Activated T-cell treated with anti-CD3 and anti-CD28 coated beads, Interleukin-2, amount 50 U/mL, for 72 hours (primary cell): ENCODE measurements around the gene SMOC1. TPM values are rescaled to one million over a fixed set of nuclear protein-coding genes. Genes with fewer than 3 reads are reported as not detected.

Source experiments
- ATAC-seq, 2 donors: fragments of 150-1000 bp; cut with Tn5 transposase; replicated peaks in 1 of 2; 2 replicates each; pipeline ENCODE4 v1.10.0; 2021; ENCODE audit warnings: moderate library complexity in 2 of 2, mild to moderate bottlenecking in 1 of 2
- DNase-seq, 2 donors: peaks; one replicate each; pipeline ENCODE4 v3.0.0; 2021 to 2022; ENCODE audit warnings: mixed read lengths in 1 of 2
- H3K27ac Mint-ChIP-seq: one replicate; pipeline ENCODE4 v1.8.0; 2022; ENCODE audit warnings: mild to moderate bottlenecking, moderate library complexity, mixed read lengths
- H3K27me3 Mint-ChIP-seq: one replicate; pipeline ENCODE4 v1.8.0; 2022; ENCODE audit warnings: low read depth, mixed read lengths
- H3K36me3 Mint-ChIP-seq, 2 donors: one replicate each; pipeline ENCODE4 v1.8.0; 2022; ENCODE audit warnings: mixed read lengths in 2 of 2, mild to moderate bottlenecking in 1 of 2; ENCODE audit not compliant: insufficient read depth in 2 of 2
- H3K4me1 Mint-ChIP-seq: one replicate; pipeline ENCODE4 v1.8.0; 2022; ENCODE audit warnings: low read depth, mixed read lengths
- H3K4me3 Mint-ChIP-seq, 2 donors: one replicate each; pipeline ENCODE4 v1.8.0; 2022; ENCODE audit warnings: mild to moderate bottlenecking in 2 of 2, mixed read lengths in 2 of 2, moderate library complexity in 2 of 2
- H3K9me3 Mint-ChIP-seq, 2 donors: one replicate each; pipeline ENCODE4 v1.8.0; 2022; ENCODE audit warnings: mixed read lengths in 2 of 2
- total RNA-seq, 2 donors: library from RNA; stranded (reverse); gene quantifications; one replicate each; pipeline ENCODE4 v1.2.3, GENCODE V29; 2022

SMOC1 gene
- total RNA-seq, 2 donors from 2014 or later: not detected

DNA sequence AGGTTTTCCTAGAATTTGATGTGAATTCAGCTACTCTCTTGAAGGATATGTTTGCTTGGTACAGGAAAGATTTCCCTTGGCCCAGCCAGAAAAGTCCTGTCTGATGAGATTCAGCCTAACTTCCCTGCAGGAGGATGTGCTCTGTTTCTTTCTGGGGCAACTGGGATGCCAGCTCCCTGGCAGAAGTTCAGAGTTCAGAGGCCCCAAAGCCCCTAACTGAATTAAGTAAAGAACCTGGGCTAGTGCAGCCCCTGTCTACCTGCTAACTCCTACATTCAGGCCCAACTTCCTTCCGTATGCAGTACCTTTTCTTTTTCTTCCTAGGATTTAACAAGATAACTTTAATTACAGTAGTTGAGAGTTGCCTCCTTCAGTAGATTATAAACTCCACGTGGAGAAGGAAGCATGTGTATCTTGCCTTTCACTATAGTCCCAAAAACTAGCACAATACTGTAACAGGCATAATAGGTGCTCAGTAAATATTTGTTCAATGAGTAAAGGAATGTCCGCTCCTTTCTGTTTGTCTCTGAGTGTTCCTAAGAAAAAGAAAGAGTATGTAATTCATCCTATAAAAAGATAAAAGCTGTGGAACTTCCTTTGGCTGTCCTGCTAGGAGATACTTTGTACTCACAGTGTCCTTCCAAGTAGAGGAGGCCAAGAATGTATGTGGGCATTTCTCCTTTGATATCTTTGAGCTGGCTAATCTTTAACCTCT, 168.5 kb downstream of the SMOC1 start:
- DNase-seq: no peak
- H3K27ac Mint-ChIP-seq: no peak overlapping the region
- H3K27me3 Mint-ChIP-seq: peaks cover 27% of the 10 kb centered on the region
- ATAC-seq: no peak
- no peak overlapping the region for H3K4me3 Mint-ChIP-seq
- H3K9me3 Mint-ChIP-seq: no peaks in the 10 kb centered on the region
- H3K4me1 Mint-ChIP-seq: no peaks in the 10 kb centered on the region
- no peaks in the 10 kb centered on the region for H3K36me3 Mint-ChIP-seq

DNA sequence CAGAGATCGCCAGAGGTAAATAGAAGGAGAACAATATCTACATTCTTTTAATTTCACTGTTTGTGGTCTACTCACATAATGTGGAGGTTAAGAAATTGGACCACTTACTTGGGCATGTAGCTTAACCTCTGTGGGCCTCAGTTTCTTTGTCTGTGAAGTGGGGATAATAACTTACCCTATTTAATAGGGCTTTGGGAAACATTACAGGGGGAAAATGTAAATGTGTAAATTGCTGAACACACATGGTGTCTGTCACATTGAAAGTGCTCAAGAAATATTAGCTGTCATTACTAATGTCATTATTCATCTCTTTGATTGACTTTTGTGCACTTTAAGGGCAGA, 169.1 kb downstream of the SMOC1 start:
- Mint-ChIP-seq H3K27me3 (peaks cover 22% of the 10 kb centered on the region), H3K4me1 (no peaks in the 10 kb centered on the region), H3K9me3 (no peaks in the 10 kb centered on the region), H3K36me3 (no peaks in the 10 kb centered on the region), H3K4me3 (no peak overlapping the region), H3K27ac (no peak overlapping the region)
- ATAC-seq (no peak), DNase-seq (no peak)

DNA sequence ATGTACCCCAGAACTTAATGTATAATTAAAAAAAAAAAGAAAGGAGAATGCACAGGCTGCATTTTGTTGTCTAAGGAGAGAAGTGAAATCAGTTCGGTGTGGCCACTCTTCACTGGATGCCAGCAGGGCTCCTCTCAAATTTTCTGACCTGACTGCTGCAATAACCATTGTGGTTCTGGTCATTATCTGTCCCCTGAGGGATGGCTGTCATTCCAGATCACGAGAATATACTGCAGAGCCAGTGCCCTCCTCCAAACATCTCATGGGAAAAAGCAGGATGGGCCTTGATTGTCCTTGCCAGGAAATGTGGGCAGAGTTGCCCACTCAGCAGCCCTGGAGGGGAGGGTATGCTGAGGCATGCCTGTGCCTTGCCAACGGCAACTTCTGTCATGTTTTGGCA, 170.4 kb downstream of the SMOC1 start:
- Mint-ChIP-seq H3K4me1 (no peaks in the 10 kb centered on the region), H3K9me3 (no peaks in the 10 kb centered on the region), H3K4me3 (no peak overlapping the region), H3K27me3 (peaks cover 15% of the 10 kb centered on the region), H3K27ac (no peak overlapping the region), H3K36me3 (no peaks in the 10 kb centered on the region)
- DNase-seq (no peak), ATAC-seq (no peak)

DNA sequence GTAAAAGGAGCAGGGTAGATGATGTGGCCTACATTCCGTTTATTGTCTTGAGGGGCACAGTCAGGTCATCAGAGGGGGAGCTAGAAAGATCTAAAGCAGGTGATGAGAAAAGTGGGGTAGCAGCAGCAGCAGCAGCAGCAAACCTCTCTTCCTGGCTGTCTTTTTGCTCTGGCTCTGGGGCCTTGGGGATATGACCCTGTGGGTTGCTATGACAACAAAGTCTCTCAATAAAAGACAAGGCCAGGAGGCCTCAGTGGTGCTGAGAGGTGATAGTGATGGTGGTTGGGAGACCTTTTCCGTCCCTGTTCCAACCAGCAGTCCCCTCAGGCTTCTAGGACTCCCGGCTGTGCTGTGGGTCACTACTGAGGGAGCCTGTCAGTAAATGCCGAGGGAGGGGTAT, 170.9 kb downstream of the SMOC1 start:
- no peak overlapping the region for H3K4me3 Mint-ChIP-seq
- no peaks in the 10 kb centered on the region for H3K4me1 Mint-ChIP-seq
- no peaks in the 10 kb centered on the region for H3K9me3 Mint-ChIP-seq
- no peaks in the 10 kb centered on the region for H3K36me3 Mint-ChIP-seq
- ATAC-seq: no peak
- no peak for DNase-seq
- peaks cover 15% of the 10 kb centered on the region for H3K27me3 Mint-ChIP-seq
- H3K27ac Mint-ChIP-seq: no peak overlapping the region

DNA sequence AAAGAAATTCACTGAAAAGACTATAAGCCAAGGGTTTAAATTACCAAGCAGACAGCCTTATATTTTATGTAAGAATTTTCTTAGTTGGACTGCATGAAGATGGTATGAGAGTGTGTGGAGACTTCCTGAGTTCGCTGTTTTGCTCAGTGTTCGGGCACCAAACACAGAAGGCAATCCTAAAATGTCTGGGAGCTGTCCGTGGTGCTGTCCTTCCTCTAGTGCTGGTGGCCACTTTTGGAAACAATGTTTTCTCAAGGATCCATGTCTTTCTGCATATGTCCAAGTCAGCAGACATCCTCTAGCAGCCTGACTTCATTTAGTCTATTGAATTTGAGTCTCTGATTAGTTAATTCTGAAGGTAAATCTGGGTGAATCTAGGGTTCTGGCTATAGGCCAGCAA, 173.8 kb downstream of the SMOC1 start:
- no peak overlapping the region for H3K4me3 Mint-ChIP-seq
- H3K4me1 Mint-ChIP-seq: no peaks in the 10 kb centered on the region
- ATAC-seq: no peak
- no peaks in the 10 kb centered on the region for H3K36me3 Mint-ChIP-seq
- no peak overlapping the region for H3K27ac Mint-ChIP-seq
- H3K9me3 Mint-ChIP-seq: peaks cover 0 to 4% of the 10 kb centered on the region in 2 donors
- H3K27me3 Mint-ChIP-seq: peaks cover 27% of the 10 kb centered on the region
- DNase-seq: peak; percentile 4 to 8

DNA sequence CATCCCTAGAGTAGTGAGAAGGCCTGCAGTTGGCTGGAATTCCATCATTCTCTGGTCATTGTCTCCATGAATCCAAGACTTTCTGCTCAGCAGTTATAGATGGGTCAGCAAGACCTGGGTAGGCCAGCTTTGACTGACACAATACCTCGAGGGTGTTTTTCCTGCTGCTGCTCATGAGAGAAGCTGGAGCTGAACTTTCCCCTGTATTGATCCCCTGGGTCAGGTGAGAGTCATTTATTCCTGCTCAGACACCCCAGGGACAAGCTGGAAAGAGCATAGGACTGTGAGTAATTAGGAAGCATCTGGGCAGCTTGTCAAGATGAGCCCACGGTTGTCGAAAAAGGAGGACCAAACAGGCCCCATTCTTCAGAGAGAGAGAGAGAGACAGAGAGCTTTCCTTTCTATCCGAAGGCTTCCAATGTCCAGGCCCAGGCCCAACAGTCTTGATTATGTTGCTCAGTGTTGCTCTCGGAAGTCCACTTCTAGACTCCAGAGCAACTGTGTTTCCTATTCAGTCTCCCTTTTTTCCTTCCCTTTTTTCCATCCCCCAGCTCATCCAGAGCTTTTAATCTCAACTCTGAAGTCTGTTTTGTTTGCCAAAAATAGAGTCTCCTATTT, 178.4 kb downstream of the SMOC1 start:
- H3K4me3 Mint-ChIP-seq: no peak overlapping the region
- peaks cover 39% of the 10 kb centered on the region for H3K27me3 Mint-ChIP-seq
- H3K9me3 Mint-ChIP-seq: peaks cover 0 to 4% of the 10 kb centered on the region in 2 donors
- DNase-seq (no peak), ATAC-seq (no peak)
- no peak overlapping the region for H3K27ac Mint-ChIP-seq
- H3K4me1 Mint-ChIP-seq: peaks cover 4% of the 10 kb centered on the region
- H3K36me3 Mint-ChIP-seq: no peaks in the 10 kb centered on the region

DNA sequence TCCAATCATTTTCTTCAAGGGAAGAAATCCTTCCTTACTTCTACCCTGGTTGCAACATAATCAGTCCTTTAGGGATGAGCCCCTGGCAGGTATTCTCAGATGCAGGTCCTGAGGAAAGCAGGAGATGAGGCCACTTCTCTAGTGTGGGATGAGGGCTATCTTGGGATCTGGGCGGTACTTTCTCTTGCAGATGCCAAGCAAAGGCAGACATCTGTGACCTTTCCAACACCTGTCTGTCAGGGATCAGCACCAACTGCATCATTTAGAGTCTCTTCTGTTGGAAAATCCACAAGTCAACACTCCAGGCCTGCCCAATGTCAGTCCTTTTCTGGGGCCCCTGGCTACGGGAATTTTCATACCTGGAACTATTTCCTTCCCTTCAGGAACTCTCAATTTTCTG, 180.3 kb downstream of the SMOC1 start:
- peaks cover 0 to 4% of the 10 kb centered on the region in 2 donors for H3K9me3 Mint-ChIP-seq
- peaks cover 4% of the 10 kb centered on the region for H3K4me1 Mint-ChIP-seq
- peaks cover 49% of the 10 kb centered on the region for H3K27me3 Mint-ChIP-seq
- no peaks in the 10 kb centered on the region for H3K36me3 Mint-ChIP-seq
- no peak for ATAC-seq
- H3K4me3 Mint-ChIP-seq: no peak overlapping the region
- H3K27ac Mint-ChIP-seq: no peak overlapping the region
- no peak for DNase-seq

DNA sequence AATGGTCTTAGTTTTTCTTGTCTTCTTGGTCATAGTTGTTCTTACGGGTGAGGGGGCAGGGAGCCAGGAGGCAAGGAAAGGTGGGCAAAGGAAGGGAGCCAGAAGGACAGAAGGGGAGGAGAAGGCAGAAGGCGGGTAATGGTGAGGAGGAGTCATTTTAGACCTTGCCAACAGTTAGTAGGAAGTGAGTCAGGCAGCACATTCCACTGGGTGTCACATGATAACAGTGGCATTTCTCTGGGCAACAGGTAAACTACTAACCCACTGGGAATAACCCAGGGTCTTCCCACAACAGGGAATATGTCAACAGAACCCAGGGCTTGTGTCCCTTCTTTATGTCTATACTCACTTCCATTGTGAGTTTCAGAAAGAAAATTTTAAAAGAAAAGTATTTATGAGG, 181.9 kb downstream of the SMOC1 start:
- Mint-ChIP-seq H3K27ac (peak overlapping the region; percentile 24), H3K36me3 (no peaks in the 10 kb centered on the region), H3K9me3 (no peaks in the 10 kb centered on the region), H3K27me3 (peaks cover 44% of the 10 kb centered on the region), H3K4me1 (peaks cover 4% of the 10 kb centered on the region), H3K4me3 (no peak overlapping the region)
- DNase-seq: no peak
- no peak for ATAC-seq

DNA sequence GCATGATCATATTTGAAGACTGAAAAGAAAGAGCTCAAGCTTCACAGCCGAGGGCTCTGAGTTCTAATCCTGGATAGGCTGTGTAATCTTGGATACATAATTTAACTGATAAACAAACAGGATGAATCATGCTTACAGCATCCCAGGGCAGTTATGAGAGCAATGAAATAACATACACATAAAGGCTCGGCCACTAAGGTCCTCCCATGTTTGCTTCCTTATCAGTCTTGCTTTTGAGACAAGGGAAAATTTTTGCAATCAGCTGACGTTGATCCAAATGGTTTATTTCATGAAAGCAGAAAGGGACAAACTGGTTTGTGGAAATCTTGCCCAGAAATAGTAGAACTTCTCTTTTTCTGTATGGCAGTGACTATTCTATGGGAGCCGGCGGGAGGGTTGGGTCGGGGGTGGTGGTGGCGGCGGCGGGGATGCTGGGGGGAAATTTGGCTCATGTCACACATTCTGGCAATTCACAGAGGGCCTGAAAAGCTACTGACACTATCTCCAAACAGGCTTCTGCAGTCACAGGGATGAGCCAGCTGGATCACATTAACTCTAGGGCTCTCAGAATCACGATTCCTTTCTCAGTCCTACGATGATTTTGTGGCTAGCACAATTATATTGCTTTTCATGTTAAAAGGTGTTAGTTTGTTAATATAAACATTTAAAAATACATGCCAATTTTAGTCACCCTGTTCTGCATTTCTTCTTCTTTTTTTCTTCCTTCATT, 185.1 kb downstream of the SMOC1 start:
- no peaks in the 10 kb centered on the region for H3K9me3 Mint-ChIP-seq
- DNase-seq (no peak), ATAC-seq (no peak)
- H3K27ac Mint-ChIP-seq: no peak overlapping the region
- H3K4me1 Mint-ChIP-seq: peaks cover 4% of the 10 kb centered on the region
- H3K36me3 Mint-ChIP-seq: no peaks in the 10 kb centered on the region
- peaks cover 25% of the 10 kb centered on the region for H3K27me3 Mint-ChIP-seq
- H3K4me3 Mint-ChIP-seq: no peak overlapping the region

DNA sequence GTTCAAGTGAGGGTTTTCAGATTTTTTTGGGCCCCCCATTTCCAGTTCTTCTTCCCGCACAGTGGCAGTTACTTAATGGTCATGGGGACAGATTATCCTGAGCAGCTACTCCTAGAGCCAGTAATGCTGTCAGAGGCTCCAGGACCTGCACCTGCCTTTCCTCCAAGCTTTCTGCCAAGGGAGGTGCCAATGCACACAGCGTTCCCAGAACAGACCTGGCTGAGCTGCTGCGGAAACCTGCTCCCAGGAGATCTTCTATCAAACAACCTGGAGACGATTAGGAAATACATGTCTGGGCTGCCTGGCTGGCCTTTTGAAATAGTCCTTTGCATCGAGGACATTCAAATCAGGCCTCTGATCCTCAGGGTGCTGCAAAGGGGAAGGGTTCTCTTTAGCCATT, 188.6 kb downstream of the SMOC1 start:
- no peak for DNase-seq
- Mint-ChIP-seq H3K27ac (no peak overlapping the region), H3K9me3 (no peaks in the 10 kb centered on the region), H3K4me3 (no peak overlapping the region), H3K4me1 (no peaks in the 10 kb centered on the region), H3K36me3 (no peaks in the 10 kb centered on the region), H3K27me3 (peaks cover 23% of the 10 kb centered on the region)
- no peak for ATAC-seq

DNA sequence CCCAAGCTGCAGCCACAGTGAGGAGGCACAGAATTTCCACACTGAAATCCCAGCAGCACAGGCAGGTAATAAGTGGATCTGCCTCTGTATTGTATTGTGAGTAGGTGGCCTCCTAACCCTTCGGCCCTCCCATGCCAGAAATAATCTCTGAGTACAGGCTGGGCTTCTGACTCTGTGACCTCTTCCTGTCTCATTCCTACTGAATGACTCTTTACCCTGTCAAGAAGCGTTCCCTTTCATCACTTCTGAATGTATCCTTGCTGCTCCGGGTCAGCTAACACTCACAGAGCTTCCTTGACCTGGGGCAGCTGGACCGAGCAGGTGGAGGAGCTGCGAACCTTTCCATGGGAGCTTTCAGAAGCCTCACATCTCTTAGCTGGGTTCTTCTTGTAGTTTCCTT, 190.0 kb downstream of the SMOC1 start:
- Mint-ChIP-seq H3K36me3 (no peaks in the 10 kb centered on the region), H3K4me3 (no peak overlapping the region), H3K9me3 (no peaks in the 10 kb centered on the region), H3K4me1 (no peaks in the 10 kb centered on the region), H3K27ac (no peak overlapping the region), H3K27me3 (peaks cover 21% of the 10 kb centered on the region)
- DNase-seq (no peak), ATAC-seq (no peak)

DNA sequence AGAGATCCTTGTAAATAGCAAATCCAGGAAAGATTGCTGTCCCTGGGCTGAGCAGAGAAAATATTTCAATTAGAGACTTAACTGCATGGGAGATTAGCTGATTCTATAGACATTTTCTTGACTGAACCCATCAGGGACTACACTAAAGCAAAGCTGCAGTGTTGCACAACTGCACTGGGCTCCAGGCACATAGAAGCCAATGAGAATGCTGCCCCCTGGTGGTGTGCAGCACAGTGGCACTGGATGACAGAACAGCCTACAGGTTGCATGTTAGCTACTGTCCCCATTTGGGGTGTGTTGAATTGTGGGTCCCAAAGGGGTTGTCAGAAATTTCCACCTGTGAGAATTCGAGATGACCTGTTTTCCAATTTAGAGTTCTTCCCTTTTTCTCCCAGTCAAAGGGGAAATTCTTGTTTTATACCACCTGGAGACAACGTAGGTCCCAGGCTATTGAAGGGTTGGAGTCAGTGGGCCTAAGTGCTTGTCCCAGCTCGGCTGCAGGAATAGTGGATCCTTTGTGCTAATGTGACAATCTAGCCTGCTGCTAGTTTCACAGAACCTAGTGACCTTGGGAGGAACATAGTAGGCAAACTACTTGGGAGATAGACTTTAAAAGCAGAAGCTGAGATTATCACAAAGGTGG, 194.8 kb downstream of the SMOC1 start:
- Mint-ChIP-seq H3K27me3 (peaks cover 26% of the 10 kb centered on the region), H3K27ac (no peak overlapping the region), H3K36me3 (no peaks in the 10 kb centered on the region), H3K4me1 (no peaks in the 10 kb centered on the region), H3K4me3 (no peak overlapping the region), H3K9me3 (no peaks in the 10 kb centered on the region)
- ATAC-seq (peak; percentile 60 to 61), DNase-seq (peak; percentile 61 to 70)

DNA sequence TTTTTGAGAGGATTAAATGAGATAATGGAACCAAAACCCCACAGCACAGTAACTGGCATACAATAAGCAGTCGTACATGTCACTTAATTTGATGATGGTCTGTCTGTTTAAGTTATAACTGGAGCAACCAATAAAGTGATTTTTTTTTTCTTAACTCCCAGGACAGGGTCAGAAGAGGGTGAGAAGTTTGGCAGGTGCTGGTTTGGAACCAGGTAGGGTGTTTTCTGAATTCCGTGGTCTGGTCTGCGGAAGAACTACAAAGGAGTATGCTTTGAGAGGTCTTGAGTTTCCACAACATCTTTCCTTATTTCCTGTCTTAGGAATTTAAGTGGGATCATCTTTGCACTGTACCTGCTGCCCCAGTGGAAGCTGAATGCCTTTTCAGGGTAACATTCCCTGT, 197.8 kb downstream of the SMOC1 start:
- Mint-ChIP-seq H3K27ac (no peak overlapping the region), H3K9me3 (no peaks in the 10 kb centered on the region), H3K27me3 (peaks cover 20% of the 10 kb centered on the region), H3K4me1 (no peaks in the 10 kb centered on the region), H3K4me3 (no peak overlapping the region), H3K36me3 (no peaks in the 10 kb centered on the region)
- DNase-seq (no peak), ATAC-seq (no peak)
